GM12875 (cell line): ENCODE measurements around the gene CEP72.

Source experiments
- H3K4me3 ChIP-seq: one replicate; pipeline ENCODE4 v1.5.1; 2011; ENCODE audit warnings: low read depth, low read length, control low read depth
- TF ChIP-seq, protein P1 (sequence below): IDR thresholded peaks from 2 replicates; pipeline ENCODE4 v1.5.1; 2011; ENCODE audit warnings: low read depth, mild to moderate bottlenecking, control low read depth, inconsistent platforms, low read length, moderate library complexity, borderline replicate concordance; ENCODE audit not compliant: insufficient read depth

CEP72 gene

DNA sequence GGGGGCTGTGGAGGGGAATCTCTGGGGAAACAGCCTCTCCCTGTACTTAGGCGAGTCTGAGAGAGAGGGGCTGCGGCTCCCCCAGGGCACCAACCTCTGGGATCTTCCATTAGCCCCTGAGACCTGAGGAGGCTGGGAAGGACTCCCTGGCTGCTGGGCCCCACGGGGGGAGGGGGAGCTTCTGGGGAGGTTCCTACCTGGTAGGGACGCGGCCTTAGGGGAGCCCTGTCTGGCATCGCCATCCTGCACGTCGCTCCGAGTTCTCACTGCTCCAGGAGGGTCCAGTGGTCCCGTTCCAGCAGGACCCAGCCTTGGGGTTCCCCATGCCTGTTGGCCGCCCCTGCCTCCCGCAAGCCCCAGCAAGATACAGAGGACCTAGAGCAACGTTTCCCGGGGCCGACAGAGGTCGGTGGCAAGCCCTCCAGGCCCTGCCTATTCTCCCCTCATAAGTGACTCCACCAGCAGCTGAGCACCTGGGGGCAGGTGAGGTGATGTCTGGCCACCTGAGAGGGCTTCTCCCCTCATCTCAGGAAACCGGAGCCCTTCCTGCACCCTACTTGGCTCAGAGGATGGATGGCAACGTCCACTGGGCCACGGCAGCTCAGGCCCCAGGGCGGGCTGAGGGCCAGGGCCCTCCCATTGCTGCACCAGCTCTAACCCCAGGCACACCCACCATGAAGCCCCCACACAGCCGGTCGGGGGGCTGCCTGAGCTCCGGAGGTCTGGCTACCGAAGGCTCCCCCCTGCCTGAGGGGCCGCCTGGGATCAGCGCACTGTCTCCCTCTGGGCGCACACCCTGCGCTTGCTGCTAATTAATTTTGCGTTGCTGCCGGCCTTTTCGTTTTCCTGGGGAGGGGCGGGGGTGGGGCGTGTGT, 58.5 kb downstream of the CEP72 start:
- TF ChIP-seq, protein P1, sequence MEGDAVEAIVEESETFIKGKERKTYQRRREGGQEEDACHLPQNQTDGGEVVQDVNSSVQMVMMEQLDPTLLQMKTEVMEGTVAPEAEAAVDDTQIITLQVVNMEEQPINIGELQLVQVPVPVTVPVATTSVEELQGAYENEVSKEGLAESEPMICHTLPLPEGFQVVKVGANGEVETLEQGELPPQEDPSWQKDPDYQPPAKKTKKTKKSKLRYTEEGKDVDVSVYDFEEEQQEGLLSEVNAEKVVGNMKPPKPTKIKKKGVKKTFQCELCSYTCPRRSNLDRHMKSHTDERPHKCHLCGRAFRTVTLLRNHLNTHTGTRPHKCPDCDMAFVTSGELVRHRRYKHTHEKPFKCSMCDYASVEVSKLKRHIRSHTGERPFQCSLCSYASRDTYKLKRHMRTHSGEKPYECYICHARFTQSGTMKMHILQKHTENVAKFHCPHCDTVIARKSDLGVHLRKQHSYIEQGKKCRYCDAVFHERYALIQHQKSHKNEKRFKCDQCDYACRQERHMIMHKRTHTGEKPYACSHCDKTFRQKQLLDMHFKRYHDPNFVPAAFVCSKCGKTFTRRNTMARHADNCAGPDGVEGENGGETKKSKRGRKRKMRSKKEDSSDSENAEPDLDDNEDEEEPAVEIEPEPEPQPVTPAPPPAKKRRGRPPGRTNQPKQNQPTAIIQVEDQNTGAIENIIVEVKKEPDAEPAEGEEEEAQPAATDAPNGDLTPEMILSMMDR, result no peak
- no peak overlapping the region for H3K4me3 ChIP-seq

- H3K4me3 ChIP-seq, result no peak overlapping the region
- TF ChIP-seq, protein P1, result peak; percentile 92
Measured at GRCh38 chr5:671459-672328, 59.6 kb downstream of the CEP72 start.

GRCh38 chr5:672329-673160, 60.4 kb downstream of the CEP72 start:
- H3K4me3 ChIP-seq, result no peak overlapping the region
- TF ChIP-seq, protein P1, result no peak

DNA sequence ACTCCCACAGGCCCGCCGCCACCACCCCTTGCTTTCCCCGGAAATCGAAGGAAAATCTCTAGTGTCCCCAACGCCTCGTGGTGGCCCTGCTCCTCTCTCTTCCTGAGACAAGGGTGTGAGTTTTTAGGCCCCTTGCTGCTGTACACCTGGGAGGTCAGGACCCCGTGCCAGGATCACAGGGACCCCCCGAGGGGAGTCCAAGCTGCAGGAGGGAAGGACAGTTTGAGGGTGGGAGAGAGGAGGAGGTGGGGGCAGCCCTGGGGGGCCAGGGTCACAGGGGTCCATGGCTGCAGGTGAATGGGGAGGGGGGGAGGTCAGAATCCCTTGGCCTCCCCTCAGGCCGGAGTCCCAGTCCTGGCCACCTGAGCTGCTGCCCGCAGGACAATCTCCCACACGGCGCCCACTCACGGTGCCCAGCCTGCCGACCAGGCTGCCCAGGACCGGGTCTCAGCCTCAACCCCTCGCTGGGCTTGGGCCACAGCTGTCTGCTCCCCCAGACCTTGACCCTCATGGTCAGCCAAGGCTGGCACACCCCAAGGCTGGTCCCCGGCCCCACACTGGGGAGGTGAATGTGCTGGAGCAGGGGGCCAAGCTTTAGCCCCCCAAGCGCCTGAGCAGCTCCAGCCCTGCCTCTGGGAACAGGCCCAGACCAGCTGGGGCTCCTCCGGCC, 61.2 kb downstream of the CEP72 start:
- H3K4me3 ChIP-seq, result no peak overlapping the region
- TF ChIP-seq, protein P1, result no peak

GRCh38 chr5:673831-674629, 61.9 kb downstream of the CEP72 start:
- TF ChIP-seq, protein P1, result no peak
- H3K4me3 ChIP-seq, result no peak overlapping the region

DNA sequence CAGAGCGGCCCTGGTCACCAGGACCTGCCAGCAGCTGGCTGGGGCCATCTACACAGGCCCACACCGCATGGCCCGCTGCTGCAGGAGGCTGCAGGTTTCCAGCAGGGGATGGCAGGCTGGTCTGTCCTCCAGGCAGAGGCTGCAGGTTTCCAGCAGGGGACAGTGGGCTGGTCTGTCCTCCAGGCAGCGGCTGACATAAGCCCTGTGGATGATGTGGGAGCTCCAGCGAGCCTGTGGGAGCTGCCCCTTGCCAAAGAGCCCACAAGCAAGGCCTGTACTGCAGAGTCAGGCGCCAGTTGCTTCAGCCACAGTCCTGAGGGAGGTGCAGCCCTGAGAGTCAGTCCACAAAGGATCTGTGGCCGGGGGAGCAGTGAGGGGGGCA, 62.5 kb downstream of the CEP72 start:
- H3K4me3 ChIP-seq, result no peak overlapping the region

More for the DNA sequence above, 62.5 kb downstream of the CEP72 start:
- TF ChIP-seq, protein P1, result no peak
